Stimulated activated naive B cell treated with anti-CD40 and anti-IgM and Interleukin-4, amounts not matched to agents 10 μg/mL and 1 μg/mL and 100 μg/mL, for 72 hours (primary cell): ENCODE measurements around the gene DMKN.

Source experiments
- ATAC-seq, 2 donors: fragments of 150-1000 bp; cut with Tn5 transposase; replicated peaks; 2 replicates each; pipeline ENCODE4 v1.10.0; 2021; ENCODE audit warnings: moderate library complexity in 1 of 2
- DNase-seq: peaks from one replicate; pipeline ENCODE4 v3.0.0; 2021
- H3K27ac Mint-ChIP-seq: one replicate; pipeline ENCODE4 v1.8.0; 2022; ENCODE audit warnings: mild to moderate bottlenecking, mixed read lengths
- H3K27me3 Mint-ChIP-seq, 2 donors: one replicate each; pipeline ENCODE4 v1.8.0; 2022; ENCODE audit warnings: mixed read lengths in 2 of 2
- H3K36me3 Mint-ChIP-seq, 2 donors: one replicate each; pipeline ENCODE4 v1.8.0; 2022; ENCODE audit warnings: mixed read lengths in 2 of 2, mild to moderate bottlenecking in 1 of 2
- H3K4me1 Mint-ChIP-seq, 2 donors: one replicate each; pipeline ENCODE4 v1.8.0; 2022; ENCODE audit warnings: mixed read lengths in 2 of 2, mild to moderate bottlenecking in 1 of 2
- H3K4me3 Mint-ChIP-seq, 2 donors: one replicate each; pipeline ENCODE4 v1.8.0; 2022; ENCODE audit warnings: mild to moderate bottlenecking in 2 of 2, mixed read lengths in 2 of 2, moderate library complexity in 1 of 2
- H3K9me3 Mint-ChIP-seq, 2 donors: one replicate each; pipeline ENCODE4 v1.8.0; 2022; ENCODE audit warnings: mixed read lengths in 2 of 2, mild to moderate bottlenecking in 1 of 2

The DMKN gene

DNA sequence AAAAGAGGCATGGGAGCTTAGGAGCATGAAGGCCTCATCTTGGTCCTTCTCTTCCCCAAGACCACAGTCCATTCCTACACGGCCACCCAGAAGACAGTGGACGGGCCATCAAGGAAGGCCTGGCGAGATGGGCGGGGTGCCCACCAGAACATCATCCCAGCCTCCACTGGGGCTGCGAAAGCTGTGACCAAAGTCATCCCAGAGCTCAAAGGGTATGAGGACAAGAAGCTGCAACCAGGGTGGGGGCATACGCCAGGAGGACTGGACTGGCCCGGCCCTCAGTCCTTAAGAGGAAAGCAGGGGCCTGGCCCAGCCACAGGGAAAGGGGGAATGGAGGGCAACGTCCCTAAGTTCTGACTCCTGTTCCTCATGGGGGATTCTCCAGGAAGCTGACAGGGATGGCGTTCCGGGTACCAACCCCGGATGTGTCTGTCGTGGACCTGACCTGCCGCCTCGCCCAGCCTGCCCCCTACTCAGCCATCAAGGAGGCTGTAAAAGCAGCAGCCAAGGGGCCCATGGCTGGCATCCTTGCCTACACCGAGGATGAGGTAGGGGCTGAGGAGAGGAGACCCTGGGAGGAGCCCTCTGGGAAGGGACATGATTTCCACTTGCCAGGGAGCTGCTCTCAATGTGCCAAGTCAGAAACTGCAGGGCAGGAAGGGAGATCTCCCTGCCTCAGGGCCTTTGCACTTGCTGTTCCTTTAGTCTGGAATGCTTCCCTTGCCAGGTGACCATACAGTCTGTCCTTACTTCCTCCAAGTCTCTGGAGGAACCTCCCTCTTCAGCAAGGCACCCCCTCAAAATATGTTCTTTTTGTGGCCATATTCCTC is 30.0 kb upstream of the DMKN start:
- DNase-seq (no peak), ATAC-seq (no peak)
- Mint-ChIP-seq H3K27ac (no peak overlapping the region), H3K36me3 (peaks cover 22 to 37% of the 10 kb centered on the region in 2 donors), H3K4me1 (peaks cover 28 to 52% of the 10 kb centered on the region in 2 donors), H3K4me3 (no peak overlapping the region), H3K27me3 (no peaks in the 10 kb centered on the region), H3K9me3 (no peaks in the 10 kb centered on the region)

DNA sequence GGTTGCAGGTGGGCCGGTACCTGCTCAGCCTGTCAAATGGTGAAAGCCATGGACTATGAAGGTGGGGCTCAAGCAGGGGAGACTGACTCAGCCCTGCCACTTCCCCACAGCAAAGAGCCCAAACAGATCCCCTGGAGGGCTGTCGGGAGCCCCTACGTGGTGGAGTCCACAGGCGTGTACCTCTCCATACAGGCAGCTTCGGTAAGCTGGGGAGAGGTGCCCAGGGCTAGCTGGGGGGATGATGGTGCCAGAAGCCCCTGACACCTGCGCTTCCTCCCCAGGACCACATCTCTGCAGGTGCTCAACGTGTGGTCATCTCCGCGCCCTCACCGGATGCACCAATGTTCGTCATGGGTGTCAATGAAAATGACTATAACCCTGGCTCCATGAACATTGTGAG is 28.8 kb upstream of the DMKN start:
- Mint-ChIP-seq H3K4me1 (peaks cover 24 to 42% of the 10 kb centered on the region in 2 donors), H3K9me3 (no peaks in the 10 kb centered on the region), H3K27ac (no peak overlapping the region), H3K27me3 (no peaks in the 10 kb centered on the region), H3K36me3 (peaks cover 18 to 32% of the 10 kb centered on the region in 2 donors), H3K4me3 (no peak overlapping the region)
- DNase-seq, result no peak
- no peak for ATAC-seq

DNA sequence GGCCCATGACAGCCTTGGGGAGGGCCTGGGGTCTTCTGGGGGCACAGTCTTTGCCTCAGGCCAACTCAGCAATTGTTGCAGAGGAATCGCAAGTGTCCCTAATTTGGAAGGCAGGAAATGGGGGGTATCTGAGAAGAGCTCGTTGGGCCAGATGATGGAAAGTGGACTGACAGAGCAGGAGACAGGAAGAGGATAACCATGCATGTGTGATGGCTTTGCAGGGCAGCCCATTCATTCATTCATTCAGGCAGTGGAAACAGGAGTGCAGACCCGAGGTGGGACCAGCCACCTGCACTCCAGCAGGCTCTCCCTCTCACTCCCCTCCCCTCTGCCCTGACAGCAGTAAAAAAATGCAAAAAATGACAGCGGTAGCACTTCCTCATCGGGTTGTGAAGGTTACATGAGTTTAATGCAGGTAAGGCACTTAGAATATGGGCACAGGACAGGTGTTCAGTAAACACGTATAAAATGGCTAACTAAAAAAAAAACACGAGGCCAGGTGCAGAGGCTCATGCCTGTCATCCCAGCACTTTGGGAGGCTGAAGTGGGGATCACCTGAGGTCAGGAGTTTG is 27.0 kb upstream of the DMKN start:
- no peak for ATAC-seq
- Mint-ChIP-seq H3K4me3 (no peak overlapping the region), H3K27me3 (no peaks in the 10 kb centered on the region), H3K4me1 (peaks cover 12 to 29% of the 10 kb centered on the region in 2 donors), H3K9me3 (no peaks in the 10 kb centered on the region), H3K27ac (no peak overlapping the region), H3K36me3 (peaks cover 14 to 31% of the 10 kb centered on the region in 2 donors)
- no peak for DNase-seq

DNA sequence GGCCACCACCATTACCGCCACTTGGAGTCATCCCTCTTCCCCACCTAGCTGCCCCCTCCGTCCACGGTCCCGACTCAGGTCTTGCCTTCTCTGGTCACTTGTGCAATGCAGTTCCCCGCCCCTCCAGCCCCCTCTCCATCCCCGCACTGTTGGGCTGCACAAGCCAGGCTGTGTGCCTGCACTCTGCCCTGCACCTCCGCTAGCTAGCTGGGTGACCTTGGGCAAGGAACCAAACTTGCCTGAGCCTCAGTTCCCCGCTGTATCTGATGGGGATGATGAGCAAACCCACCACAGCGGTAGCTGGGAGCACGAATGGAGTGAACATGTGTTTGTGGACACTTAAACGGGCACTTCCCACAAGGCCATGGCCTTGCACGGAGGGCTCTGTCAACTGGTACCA is 26.4 kb upstream of the DMKN start:
- no peak for ATAC-seq
- Mint-ChIP-seq H3K27ac (no peak overlapping the region), H3K4me3 (no peak overlapping the region), H3K9me3 (no peaks in the 10 kb centered on the region), H3K36me3 (peaks cover 14 to 31% of the 10 kb centered on the region in 2 donors), H3K27me3 (peaks cover 2 to 3% of the 10 kb centered on the region in 2 donors), H3K4me1 (peaks cover 11 to 29% of the 10 kb centered on the region in 2 donors)
- no peak for DNase-seq

DNA sequence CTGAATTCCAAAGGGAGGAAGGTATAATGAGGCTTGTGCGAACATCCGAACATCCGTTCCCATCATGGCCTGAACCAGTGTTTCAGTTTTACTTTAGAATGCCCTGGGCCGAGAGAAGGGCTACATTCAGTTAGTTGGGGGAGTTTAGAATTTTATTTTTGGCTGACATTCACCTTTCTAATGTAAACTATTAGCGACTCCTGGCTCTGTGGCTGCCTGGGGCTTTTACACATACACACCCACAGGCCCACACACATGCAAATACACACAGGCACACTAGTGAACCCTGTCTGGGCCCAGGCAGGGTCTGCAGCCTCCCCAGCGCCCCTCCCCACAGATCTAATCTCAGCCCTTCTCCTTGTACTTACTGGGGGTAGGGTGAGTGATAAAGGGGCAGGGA is 25.9 kb upstream of the DMKN start:
- DNase-seq (no peak), ATAC-seq (no peak)
- Mint-ChIP-seq H3K9me3 (no peaks in the 10 kb centered on the region), H3K27ac (no peak overlapping the region), H3K4me1 (peaks cover 7 to 25% of the 10 kb centered on the region in 2 donors), H3K27me3 (peaks cover 4 to 8% of the 10 kb centered on the region in 2 donors), H3K36me3 (peaks cover 14 to 31% of the 10 kb centered on the region in 2 donors), H3K4me3 (no peak overlapping the region)

DNA sequence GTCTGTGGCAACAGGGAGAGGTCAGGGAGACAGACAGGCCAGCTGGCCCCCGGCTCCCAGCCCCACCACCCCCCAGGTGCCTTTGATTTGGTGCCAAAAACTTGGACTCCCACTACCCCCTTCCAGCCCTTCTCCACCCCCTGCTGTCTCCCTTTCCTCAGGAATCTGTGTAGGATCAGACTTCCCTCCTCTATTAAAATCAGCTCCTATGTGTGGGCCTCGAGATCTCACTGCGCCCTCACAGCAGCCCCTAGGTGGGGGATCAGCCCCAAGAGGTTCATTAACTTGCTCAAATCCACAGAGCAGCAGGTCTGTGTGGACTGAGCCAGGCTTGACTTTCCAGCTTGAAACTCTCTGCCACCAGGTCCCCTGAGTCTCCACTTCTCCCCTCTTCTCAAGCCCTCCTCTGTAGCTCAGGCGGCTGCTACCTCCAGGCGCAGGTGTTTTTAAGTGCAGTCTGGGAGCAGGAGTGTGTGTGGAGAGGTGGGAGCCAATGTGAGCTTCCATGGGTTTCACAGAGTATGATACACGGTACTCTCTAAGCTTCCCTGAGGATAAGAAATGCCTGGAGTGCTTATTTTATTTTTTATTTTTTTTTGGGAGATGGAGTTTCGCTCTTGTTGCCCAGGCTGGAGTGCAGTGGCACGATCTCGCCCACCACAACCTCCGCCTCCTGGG is 21.5 kb upstream of the DMKN start:
- peaks cover 8 to 12% of the 10 kb centered on the region in 2 donors for H3K36me3 Mint-ChIP-seq
- peaks cover 36 to 45% of the 10 kb centered on the region in 2 donors for H3K27me3 Mint-ChIP-seq
- peak overlapping the region in 1 of 2 donors; percentile 49 for H3K4me3 Mint-ChIP-seq
- no peak for DNase-seq
- peak overlapping the region; percentile 49 for H3K27ac Mint-ChIP-seq
- H3K9me3 Mint-ChIP-seq, result no peaks in the 10 kb centered on the region
- ATAC-seq, result no peak
- peaks cover 8 to 10% of the 10 kb centered on the region in 2 donors for H3K4me1 Mint-ChIP-seq

DNA sequence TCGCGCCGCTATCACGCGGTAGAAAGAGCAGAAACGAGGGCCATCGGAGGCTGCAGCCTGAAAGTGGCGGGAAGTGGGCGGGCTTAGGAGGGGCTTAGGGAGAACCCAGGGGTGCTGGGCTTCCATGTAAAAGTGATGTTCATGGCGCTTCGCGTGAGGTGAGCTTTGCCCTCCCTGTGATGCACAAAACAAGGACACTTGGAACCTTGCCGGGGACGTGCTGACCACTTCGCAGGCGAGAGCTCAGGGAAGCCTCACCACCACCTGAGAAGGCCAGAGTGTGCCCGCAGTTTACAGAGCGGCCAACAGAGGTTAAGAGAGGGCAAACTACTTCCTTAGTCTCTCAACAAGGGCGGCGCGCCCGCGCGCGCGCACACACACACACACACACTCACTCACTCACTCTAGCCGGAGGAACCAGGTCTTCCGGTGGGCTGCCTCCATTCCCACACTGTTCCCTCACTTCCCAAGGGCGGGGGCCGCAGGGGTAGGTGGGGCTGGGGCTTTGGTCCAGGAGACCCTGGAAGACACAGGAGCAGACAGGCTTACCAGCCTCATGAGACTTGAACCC is 20.5 kb upstream of the DMKN start:
- Mint-ChIP-seq H3K27ac (no peak overlapping the region), H3K9me3 (no peaks in the 10 kb centered on the region), H3K4me1 (peaks cover 8 to 10% of the 10 kb centered on the region in 2 donors), H3K27me3 (peaks cover 45 to 55% of the 10 kb centered on the region in 2 donors), H3K4me3 (peak overlapping the region; percentile 66), H3K36me3 (peaks cover 5 to 12% of the 10 kb centered on the region in 2 donors)
- DNase-seq (no peak), ATAC-seq (peak; percentile 90 to 91)

DNA sequence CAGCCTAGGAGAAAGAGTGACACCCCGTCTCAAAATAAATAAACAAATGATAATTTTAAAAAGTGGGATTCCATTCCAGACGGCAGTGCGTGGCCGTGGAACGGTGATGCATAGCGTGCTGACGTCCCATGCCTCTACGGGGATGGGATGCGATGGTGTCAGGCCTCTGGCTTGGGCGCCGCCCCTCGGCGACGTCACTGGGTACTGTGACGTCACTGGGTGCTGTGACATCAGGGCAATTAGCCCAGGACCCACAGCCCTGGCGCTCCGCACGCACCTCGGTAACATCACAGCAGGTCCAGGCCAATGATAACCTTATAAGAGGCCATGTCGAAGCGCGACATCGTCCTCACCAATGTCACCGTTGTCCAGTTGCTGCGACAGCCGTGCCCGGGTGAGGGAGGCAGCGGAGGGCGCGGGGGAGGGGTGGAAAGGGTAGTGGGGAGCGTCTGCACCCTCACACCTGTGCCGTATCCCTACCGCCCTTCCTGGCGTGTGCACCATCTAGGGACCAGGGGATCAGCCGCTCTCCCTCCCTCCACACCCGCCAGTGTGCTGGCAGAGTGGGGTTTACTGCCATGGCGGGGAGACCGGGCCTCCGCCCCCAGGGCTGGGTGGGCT is 19.9 kb upstream of the DMKN start, which contains the start of gene GAPDHS:
TSS of gene GAPDHS (plus strand) at position 256 of the 621 bp plus-strand sequence. CDS start at position 328, 72 bp downstream.
- Mint-ChIP-seq H3K4me1 (peaks cover 8 to 10% of the 10 kb centered on the region in 2 donors), H3K27me3 (peaks cover 51 to 61% of the 10 kb centered on the region in 2 donors), H3K9me3 (no peaks in the 10 kb centered on the region), H3K4me3 (peak within 1 kb of the TSS; percentile 66), H3K27ac (peak within 1 kb of the TSS; percentile 39), H3K36me3 (peaks cover 5 to 9% of the 10 kb centered on the region in 2 donors)
- ATAC-seq (peak in 1 of 2 donors; percentile 18), DNase-seq (no peak)

DNA sequence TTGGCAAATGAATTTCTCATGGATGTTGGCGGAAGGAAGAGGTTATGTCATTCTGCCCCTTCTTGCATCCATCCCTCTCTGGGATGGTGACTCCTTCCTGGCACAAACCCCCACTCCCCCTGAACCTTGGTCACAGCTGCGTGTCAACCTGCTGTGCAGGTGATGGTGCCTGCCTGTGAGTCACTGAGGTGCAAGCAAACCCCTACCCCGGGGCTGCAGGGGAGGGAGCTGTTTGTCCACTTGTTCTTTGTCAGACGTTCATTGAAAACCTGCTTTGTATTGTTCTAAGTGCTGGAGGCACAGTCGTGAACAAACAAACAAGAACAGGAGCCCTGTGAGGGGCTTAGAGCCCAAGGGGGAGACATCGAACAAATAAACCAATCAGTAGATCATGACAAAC is 17.8 kb upstream of the DMKN start:
- Mint-ChIP-seq H3K36me3 (peaks cover 3 to 6% of the 10 kb centered on the region in 2 donors), H3K27ac (no peak overlapping the region), H3K4me1 (peaks cover 8 to 10% of the 10 kb centered on the region in 2 donors), H3K27me3 (peaks cover 68 to 80% of the 10 kb centered on the region in 2 donors), H3K9me3 (no peaks in the 10 kb centered on the region), H3K4me3 (no peak overlapping the region)
- DNase-seq (no peak), ATAC-seq (no peak)

DNA sequence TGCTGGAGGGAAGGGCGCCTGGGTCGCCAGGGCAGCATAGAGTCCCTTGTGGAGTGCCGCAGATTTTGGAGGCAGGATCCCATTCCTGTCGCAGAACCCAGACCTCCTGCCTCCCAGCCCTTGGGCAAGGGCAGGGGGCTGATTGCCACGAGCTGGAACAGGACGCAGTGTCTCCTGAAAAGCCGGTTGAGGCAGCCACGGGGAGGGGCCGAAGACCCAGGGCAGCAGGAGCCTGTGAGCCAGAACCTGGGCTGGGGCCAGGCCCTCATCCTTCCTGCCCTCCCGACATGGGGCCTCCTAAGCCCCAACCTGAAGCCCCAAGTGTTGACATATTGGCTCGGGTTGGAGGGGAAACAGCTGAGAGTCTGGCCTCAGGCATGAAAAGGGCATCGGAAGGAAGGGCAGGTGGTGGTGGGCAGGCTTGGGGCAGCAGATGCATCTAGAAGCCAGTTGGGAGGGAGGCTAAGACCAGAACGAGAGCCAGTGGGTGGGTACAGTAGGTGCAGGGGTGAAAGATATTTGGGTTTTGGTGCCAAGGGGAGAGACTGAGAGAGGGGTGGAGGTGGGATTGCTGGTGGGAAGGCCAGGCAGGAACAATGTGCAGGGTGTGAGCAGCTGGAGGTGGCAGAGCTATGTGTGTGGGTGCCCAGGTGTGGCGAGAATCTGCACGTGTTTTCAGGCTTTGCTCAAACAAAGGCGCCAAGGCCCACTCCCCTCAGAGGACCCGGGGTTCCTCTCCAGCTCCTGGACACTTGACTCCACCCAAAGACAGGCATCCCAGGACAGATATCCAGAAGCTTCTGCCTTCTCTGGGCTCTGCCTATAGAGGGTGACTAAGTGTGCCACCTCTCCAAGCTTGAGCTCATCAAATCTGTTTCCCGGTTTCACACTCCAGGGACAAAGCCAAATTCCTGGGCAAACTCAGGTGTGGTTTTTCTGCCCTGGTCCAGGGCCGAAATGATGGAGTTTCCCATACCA is 16.1 kb upstream of the DMKN start:
- Mint-ChIP-seq H3K9me3 (no peaks in the 10 kb centered on the region), H3K4me1 (peaks cover 8 to 10% of the 10 kb centered on the region in 2 donors), H3K27me3 (peaks cover 68 to 80% of the 10 kb centered on the region in 2 donors), H3K4me3 (no peak overlapping the region), H3K36me3 (peaks cover 3 to 6% of the 10 kb centered on the region in 2 donors), H3K27ac (no peak overlapping the region)
- ATAC-seq, result no peak
- DNase-seq, result no peak

DNA sequence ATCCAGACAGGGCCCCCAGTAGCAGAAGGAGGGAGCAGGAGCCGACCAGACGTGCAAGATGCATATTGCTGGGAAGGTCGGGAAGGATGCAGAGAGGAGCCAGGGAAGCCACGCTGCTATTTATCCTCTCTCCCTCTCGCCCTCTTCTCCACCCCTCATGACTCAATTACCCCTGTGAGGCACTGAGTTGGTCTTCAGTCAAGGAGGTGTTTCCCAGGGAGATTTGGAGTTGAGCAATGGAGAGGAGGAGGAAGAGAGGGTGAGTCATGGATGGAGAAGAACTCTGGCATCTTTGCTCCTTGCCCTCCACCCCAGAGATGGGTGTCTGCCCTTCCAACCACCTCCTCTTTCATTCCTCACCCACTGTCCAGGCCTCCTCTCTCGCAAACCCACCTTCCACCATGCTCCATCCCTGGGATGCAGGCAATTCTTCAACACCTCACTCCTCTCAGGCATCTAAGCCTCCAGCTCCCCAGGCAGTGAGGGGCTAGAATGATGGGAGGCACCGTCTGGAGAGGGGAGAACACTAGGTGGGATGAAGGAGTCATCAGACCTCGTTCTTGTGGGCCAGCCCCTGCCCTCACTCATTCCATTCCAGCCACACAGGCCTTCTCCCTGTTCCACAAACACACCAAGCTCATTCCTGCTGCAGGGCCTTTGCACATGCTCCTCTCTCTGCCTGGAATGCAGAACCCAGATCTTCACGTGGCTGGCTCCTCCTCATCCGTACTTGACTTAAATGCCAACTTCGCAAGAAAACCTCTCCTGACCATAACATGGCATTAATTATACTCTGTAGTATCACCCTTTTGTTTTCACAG is 15.0 kb upstream of the DMKN start, which contains the start of gene SBSN:
TSS of gene SBSN (minus strand) at position 94 of the 821 bp plus-strand sequence. CDS start at position 64, 30 bp downstream.
- Mint-ChIP-seq H3K27ac (no peak within 1 kb of the TSS), H3K9me3 (no peaks in the 10 kb centered on the region), H3K27me3 (peaks cover 59 to 78% of the 10 kb centered on the region in 2 donors)

DNA sequence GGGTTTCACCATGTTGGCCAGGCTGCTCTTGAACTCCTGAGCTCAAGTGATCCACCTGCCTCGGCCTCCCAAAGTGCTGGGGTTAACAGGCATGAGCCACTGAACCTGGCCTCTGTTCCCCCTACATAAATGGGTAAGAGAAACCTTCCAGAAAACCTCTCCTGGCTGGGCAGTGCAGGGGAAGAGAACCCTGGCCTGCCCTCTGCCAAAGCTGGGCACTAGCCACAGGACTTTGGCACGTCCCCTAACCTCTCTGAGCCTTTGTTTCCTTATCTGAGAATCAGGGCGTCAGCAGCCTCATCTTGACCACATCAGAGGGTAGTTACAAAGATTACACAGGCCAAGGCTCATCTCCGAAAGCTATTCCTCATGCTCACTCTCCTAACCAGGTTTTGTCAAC is 12.4 kb upstream of the DMKN start:
- Mint-ChIP-seq H3K4me1 (no peaks in the 10 kb centered on the region), H3K9me3 (no peaks in the 10 kb centered on the region), H3K27me3 (peaks cover 45 to 58% of the 10 kb centered on the region in 2 donors), H3K36me3 (peaks cover 0 to 3% of the 10 kb centered on the region in 2 donors), H3K4me3 (no peak overlapping the region), H3K27ac (no peak overlapping the region)
- ATAC-seq (no peak), DNase-seq (no peak)

More for the DNA sequence above, 15.0 kb upstream of the DMKN start, which contains the start of gene SBSN:
- Mint-ChIP-seq H3K4me3 (no peak within 1 kb of the TSS), H3K4me1 (peaks cover under 1 to 3% of the 10 kb centered on the region in 2 donors), H3K36me3 (peaks cover 3 to 6% of the 10 kb centered on the region in 2 donors)
- ATAC-seq (no peak), DNase-seq (no peak)
